HL-60 (cell line): Measurements from ENCODE around the gene LARP4.

Source experiments
- GABPA ChIP-seq: IDR thresholded peaks from 2 replicates; pipeline ENCODE4 v1.6.1; 2012; ENCODE audit warnings: low read depth
- POLR2AphosphoS5 ChIP-seq: IDR thresholded peaks from 2 replicates; pipeline ENCODE4 v1.6.1; 2012; ENCODE audit warnings: low read depth
- SPI1 ChIP-seq: IDR thresholded peaks from 2 replicates; pipeline ENCODE4 v1.6.1; 2012; ENCODE audit warnings: low read depth, mild to moderate bottlenecking, borderline replicate concordance
- TF ChIP-seq, protein P1 (sequence below): IDR thresholded peaks from 2 replicates; pipeline ENCODE4 v1.6.1; 2012; ENCODE audit warnings: low read depth; ENCODE audit not compliant: insufficient replicate concordance
- TF ChIP-seq, protein P2 (sequence below): IDR thresholded peaks from one replicate; pipeline ENCODE4 v1.5.1; 2011; ENCODE audit warnings: low read length, control low read depth, inconsistent platforms; ENCODE audit not compliant: insufficient read depth

DNA sequence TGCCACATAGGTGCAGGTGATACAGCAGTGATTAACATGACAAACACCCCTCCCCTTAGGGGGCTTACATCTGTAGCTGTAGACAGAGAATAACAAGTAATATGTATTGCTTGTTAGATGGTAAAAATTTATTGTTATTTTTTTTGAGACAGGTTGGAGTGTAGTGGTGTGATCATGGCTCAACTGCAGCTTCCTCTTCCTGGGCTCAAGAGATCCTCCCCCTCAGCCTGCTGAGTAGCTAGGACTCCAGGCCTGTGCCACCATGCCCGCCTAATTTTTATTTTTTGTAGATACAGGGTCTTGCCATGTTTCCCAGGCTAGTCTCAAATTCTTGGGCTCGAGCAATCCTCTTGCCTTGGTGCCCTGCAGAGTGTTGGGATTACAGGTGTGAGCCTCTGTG is 123.9 kb downstream of the LARP4 start:
- TF ChIP-seq, protein P1, sequence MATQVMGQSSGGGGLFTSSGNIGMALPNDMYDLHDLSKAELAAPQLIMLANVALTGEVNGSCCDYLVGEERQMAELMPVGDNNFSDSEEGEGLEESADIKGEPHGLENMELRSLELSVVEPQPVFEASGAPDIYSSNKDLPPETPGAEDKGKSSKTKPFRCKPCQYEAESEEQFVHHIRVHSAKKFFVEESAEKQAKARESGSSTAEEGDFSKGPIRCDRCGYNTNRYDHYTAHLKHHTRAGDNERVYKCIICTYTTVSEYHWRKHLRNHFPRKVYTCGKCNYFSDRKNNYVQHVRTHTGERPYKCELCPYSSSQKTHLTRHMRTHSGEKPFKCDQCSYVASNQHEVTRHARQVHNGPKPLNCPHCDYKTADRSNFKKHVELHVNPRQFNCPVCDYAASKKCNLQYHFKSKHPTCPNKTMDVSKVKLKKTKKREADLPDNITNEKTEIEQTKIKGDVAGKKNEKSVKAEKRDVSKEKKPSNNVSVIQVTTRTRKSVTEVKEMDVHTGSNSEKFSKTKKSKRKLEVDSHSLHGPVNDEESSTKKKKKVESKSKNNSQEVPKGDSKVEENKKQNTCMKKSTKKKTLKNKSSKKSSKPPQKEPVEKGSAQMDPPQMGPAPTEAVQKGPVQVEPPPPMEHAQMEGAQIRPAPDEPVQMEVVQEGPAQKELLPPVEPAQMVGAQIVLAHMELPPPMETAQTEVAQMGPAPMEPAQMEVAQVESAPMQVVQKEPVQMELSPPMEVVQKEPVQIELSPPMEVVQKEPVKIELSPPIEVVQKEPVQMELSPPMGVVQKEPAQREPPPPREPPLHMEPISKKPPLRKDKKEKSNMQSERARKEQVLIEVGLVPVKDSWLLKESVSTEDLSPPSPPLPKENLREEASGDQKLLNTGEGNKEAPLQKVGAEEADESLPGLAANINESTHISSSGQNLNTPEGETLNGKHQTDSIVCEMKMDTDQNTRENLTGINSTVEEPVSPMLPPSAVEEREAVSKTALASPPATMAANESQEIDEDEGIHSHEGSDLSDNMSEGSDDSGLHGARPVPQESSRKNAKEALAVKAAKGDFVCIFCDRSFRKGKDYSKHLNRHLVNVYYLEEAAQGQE, result no peak
- TF ChIP-seq, protein P2, sequence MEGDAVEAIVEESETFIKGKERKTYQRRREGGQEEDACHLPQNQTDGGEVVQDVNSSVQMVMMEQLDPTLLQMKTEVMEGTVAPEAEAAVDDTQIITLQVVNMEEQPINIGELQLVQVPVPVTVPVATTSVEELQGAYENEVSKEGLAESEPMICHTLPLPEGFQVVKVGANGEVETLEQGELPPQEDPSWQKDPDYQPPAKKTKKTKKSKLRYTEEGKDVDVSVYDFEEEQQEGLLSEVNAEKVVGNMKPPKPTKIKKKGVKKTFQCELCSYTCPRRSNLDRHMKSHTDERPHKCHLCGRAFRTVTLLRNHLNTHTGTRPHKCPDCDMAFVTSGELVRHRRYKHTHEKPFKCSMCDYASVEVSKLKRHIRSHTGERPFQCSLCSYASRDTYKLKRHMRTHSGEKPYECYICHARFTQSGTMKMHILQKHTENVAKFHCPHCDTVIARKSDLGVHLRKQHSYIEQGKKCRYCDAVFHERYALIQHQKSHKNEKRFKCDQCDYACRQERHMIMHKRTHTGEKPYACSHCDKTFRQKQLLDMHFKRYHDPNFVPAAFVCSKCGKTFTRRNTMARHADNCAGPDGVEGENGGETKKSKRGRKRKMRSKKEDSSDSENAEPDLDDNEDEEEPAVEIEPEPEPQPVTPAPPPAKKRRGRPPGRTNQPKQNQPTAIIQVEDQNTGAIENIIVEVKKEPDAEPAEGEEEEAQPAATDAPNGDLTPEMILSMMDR, result no peak
- TF ChIP-seq GABPA (no peak), POLR2AphosphoS5 (no peak), SPI1 (no peak)
